Stimulated activated CD8-positive, alpha-beta memory T cell treated with anti-CD3 and anti-CD28 coated beads, Interleukin-4, amount 100 ng/mL, for 4 hours (primary cell): ENCODE data around the gene LHFPL5.

Experiments
- DNase-seq, 2 donors: peaks; one replicate each; pipeline ENCODE4 v3.0.0-alpha.2; 2020; ENCODE audit warnings: low read depth in 2 of 2, low spot score in 1 of 2

Gene LHFPL5

DNA sequence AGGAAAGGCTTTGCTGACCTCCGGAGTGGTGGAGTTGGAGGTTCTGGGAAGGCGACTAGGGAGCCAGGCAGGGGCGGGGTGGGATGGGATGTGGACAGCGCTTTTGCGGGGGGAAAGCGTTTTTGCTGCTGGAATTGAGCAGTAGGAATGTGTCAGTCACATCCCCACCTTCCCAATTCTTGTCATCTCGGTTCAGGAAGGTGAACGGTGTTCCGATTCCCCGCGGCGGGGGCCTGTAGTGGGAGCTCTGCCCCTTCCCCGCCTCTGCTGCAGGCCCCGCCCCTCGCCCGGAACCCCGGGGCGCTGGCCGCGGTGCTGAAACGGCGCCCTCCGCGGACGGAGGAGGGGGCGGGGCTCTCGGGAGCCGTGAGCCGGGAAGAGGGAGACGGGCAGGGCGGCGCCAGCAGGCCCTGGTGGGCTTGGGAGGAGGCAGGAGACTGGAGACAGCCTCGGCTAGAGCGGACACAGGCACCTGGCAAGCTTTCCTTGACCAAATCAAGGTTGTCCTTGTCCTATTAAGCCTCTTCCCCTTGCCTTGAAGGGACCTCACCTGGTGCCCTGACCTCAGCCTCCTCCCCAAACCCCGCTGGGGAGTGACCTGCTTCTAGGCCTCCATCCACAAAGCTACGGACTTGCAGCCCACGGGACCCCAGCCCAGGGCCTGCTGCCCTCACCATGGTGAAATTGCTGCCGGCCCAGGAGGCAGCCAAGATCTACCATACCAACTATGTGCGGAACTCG, at the start of gene LHFPL5:
Gene LHFPL5 (plus strand): TSS at position 357 of the 741 bp plus-strand sequence. CDS start 319 bp downstream, at position 676.
- DNase-seq = no peak

DNA sequence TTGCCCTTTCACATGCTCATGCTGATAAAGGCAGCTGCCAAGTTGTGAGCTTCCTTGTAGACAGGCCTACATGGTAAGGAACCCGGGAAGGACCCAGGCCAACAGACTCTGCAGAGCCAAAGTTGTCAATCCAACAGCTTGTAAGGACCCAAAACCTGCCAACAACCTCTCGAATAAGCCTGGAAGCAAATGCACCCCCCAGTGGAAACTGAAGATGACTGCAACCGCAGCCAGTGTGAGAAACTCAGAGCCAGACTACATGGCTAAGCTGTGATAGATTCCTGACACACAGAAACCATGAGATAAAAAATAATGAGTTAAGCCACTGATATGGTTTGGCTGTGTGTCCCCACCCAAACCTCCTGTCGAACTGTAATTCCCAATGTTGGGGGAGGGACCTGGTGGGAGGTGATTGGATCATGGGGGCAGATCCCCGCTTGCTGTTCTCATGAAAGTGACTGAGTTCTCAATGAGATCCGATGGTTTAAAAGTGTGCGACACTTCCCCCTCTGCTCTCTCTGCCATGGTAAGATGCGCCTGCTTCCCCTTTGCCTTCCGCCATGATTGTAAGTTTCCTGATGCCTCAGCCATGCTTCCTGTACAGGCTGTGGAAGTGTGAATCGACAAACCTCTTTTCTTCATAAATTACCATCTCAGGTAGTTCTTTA, 47.6 kb upstream of the LHFPL5 start:
- no peak for DNase-seq

DNA sequence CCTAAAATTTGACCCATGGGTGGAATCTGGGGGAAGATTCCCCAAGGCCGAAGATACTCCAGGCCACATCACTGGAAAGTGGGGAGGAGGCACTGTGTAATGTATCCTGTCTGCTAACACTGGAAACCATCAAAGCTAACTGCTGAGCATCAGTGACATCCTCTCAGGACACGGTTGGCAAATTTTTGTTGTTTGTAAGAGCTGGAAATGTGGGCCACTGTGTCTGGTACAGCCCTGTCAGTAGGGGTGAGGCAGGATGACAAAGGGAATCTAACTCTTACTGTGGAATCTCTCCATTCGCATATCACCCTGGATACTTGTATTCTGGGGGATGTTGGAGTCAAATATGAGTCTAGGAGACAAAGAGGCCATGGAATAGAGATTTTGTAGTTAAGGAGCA, 45.7 kb upstream of the LHFPL5 start:
- no peak for DNase-seq

DNA sequence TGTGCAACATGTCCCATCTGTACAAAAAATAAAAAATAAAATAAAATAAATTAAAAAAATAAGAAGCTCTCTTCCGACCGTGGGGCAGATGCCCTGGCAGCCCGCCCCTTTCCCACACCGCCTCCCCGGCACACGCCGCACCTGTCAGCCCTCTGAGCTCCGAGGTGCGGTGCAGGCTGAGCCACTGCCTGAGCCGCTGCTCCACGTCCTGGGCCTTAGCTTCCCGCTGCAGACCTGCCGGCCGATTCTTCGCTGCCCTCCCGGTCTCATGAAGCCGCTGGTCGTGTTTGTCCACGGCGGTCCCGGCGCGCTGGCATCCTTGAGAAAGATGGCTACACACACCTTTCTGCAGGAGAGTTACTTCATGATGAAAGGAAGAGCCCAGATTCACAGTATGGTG, 39.4 kb upstream of the LHFPL5 start:
- DNase-seq = no peak

DNA sequence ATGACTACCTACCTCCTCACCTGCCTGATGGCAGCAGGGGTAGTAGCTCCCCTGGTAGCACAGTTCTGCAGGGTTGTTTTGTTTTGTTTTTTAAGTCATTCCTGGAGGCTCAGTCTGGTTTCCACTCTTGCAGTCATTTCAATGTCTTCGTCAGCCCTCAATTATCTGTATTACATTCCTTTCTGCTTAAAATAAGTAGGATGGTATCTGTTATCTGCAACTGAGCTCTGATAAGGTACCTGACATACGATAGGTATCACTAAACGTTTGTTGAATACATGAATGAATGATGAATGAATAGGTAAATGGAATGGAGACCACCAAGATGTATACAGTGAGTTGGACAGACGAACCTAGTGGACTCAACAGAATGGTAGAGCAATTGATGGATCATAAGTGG, 35.9 kb upstream of the LHFPL5 start:
- no peak for DNase-seq

DNA sequence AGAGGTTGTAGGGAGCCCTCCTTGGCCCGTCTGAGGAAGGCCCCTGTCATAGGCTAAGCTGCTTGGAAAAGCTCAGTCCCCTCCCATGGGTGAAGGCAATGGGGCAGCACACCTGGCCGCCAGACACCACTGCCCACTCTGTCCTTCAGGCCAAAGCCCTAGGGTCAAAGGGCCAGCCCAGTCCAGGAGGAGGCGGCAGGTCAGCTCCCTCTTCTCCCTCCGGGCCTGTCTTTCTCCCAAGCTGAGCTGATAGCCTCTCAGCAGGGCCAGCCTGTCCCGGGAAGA, 33.9 kb upstream of the LHFPL5 start:
- DNase-seq = no peak

DNA sequence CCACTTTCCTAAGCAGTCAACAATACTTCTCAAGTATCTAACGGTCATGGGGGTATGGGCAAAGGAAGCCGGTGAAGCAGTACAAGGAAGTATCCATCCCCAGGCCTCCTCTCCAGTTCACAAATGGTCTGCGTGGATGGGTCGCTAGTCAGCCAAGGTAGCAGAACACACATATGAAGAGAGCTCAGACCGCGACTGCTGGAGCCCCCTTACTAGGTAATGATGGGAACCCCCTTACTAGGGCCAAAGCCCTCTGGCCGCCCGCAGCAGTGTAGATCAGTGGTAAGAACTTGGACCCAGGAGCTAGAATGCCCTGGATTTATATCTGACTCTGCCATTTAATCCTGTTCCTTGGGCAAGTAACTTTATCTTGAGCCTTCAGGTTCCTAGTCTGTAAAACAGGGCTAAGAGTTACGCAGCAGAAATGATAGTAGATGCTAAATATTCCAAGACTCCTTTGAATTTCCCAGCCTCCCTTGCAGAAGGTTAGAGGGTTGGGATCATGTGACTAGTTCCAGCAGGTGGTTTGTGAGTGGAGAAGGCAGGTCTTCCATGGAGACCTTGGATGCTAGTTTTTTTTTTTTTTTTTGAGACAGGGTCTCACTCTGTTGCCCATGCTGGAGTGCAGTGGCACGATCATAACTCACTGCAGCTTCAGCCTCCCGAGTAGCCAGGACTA, 30.9 kb upstream of the LHFPL5 start:
- no peak for DNase-seq

DNA sequence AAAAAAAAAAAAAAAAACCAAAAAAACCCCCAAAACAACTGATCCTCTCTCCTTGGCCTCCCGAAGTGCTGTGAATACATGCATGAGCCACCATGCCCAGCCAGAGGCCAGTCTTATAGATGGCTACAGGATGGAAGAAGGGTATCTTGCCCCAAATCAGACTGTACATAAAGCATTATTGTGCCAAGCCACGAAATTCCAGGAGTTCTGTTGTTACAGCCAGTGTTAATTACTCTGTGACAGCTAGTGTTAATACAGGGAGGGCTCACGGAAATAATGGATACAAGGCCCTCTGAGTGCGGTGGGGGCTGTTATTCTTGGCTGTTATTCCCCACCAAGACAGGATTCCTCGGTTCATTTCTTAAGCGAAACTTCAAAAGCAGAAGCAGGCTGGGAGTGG, 30.1 kb upstream of the LHFPL5 start:
- no peak for DNase-seq

DNA sequence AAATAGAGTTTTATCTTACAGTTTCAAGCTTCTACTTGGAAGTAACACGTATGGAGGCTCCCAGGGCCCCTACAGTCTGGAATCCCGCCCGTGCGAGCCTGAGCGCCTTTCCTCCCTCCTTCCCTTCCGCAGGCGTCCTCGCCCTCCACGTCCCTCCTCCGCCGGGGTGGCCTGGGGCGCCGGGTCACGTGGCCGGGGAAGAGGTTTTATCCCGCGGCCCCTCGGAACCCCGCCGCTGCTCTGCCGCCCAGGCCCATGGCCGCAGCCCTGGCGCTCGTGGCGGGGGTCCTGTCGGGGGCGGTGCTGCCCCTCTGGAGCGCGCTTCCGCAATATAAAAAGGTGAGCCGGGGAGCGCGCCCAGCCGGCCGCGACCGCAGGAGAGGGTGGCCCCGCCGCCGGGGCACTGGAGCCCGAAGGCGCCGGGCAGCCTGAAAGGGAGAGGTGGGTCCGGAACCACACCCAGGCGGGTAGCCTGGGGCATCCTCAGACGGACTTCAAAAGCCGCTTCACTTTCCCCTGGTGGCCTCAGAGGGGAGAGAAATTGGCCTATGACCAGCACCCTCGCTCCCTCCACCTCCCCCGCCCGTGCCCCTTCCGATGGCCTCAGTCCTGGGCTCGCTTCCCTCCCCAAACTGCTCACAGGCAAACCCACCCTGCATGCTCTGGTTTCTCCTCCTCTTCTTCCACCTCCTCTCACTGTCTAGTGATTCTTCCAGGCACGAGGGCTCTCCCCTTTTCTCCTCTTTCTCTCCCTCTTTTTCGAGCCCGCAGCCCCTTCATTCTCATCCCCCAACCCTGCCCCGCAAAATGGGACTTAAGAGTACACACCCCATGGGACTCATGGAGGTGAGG, 28.6 kb upstream of the LHFPL5 start, which contains the start of gene CLPSL2:
Gene CLPSL2 (plus strand): TSS at position 235 of the 852 bp plus-strand sequence. CDS start 21 bp downstream, at position 256.
- no peak for DNase-seq

DNA sequence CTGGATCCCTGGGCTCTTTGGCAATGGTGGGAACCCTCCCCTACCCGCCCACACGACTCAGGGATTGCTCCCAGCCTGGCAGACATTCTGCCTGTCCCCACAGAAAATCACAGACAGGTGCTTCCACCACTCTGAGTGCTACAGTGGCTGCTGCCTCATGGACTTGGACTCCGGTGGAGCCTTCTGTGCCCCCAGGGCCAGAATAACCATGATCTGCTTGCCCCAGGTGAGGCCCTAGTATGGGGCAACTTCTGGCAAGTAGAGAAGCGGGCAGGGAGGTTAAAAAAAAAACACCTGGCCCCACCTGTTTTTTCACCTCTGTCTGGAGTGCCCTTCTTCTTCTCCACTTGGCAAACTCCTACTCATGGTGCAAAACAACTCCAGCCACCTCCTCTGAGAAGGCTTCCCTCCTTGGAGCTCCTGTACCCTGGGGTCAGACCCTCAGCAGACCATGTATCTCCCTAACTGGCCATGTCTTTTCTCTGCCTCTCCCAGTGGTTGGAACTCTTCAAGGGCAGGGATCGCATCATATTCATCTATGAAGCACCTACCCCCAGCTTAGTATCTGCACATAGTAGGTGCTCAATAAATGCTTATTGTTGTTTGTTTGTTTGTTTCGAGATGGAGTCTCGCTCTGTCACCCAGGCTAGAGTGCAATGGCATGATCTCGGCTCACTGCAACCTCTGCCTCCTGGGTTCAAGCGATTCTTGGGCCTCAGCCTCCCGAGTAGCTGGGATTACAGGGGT, 27.6 kb upstream of the LHFPL5 start:
- DNase-seq = no peak

DNA sequence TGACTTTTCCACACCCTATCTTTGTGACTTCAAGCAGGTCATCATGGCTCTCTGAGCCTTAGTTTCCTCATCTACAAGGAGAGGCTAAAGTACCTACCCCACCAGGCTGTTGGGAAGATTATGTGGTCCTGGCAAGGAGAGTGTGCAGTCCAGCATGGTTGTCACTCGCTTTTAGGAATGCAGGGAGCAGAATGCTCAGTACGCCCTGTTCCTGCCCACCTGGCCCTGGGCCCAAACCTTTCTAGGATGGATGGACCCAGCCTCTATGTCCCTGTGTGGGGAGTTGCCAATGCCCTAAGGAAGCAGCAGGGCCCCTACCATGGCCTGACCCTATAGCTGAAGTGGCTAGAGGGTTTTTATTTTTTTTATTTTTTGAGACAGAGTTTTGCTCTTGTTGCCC, 26.7 kb upstream of the LHFPL5 start:
- DNase-seq = no peak

DNA sequence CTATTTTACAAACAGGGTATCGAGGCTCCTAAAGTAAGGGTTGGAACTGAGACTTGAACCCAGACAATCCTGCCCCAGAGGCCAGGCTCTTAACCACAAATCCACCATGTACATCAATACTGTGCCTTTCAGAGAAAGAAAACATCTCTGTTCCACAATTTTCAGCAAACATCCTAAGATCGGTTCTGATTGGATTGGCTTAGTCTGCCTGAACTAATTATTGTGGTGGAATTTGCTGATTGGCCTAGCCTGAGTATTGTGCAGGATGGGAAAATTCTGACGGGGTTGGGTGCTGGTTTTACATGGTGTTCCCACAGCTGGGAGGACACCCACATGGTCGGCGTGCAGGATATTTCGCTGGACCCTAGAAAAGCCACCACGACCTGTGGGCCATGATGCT, 24.4 kb upstream of the LHFPL5 start, which contains the start of gene CLPSL1:
Gene CLPSL1 (plus strand): TSS at position 301 of the 400 bp plus-strand sequence. CDS start 92 bp downstream, at position 393.
- no peak for DNase-seq

DNA sequence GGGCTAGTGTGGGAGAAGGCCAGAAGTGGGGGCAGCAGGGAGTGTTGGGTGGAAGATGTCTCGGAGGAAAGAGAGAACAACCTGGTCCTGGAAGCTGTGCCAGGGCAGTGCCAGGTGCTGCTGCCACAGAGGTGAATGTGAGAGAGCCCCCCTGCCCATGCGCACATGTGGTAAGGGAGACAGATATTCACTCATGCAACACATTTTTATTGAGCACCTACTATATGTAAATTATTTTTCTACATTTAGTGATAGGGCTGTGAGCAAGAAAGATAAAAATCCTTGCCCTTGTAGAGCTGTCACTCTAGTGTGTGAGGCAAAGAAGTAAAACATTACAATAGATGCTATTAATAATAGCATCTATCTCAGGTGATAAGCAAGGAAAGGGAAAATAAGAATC, 23.9 kb upstream of the LHFPL5 start:
- no peak for DNase-seq

DNA sequence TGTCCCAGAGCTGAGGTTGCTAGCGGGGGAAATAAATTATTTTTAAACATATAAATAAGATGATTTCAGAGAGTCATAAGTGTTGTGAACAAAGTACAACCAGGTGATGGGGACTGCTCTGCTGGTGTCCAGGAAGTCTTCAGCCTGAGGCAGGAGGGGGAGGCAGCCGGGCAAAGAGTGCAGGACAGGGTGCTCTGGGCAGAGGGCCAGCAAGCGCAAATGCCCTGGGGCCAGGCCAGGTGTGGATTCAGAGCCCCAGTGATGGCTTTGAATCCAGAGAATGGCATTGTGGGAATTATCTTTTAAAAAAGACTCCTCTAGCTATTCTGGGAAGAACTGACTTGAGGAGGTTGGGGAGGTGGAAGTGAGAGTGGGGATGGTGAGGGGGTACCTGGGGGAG, 22.7 kb upstream of the LHFPL5 start:
- DNase-seq = no peak

DNA sequence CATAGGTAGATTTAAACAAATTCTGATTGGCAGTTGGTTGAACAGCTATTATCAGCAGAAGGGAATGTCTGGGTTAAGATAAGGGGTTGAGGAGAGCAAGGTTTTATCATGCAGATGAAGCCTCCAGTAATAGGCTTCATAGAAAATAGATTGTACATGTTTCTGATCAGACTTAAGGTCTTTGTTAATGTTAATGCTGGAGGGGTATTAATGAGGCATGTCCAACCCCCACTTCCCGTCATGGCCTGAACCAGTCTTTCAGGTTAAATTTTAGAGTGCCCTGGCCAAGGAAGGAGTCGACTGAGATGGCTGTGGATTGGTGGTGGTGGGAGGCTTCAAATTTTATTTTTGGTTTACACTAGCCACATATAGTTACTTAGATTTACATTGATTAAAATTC, 21.0 kb upstream of the LHFPL5 start:
- DNase-seq = no peak

DNA sequence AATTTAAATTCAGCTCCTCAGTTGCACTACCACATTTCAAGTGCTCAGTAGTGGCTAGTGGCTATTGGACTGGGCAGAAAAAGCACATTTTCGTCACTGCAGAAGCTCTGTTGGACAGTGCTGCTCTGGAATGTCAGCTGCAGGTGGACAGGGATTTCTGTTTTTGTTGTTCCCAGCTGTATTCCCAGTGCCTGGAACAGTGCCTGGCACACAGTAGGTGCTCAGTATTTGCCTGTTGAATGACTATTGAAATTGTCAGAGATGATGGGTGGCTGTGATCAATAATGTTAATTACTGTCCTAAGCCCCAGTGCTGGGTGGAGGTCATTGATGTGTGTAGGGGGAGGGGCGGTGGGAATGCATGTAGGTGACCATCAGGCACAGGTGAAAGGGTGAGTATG, 18.9 kb upstream of the LHFPL5 start:
- no peak for DNase-seq

DNA sequence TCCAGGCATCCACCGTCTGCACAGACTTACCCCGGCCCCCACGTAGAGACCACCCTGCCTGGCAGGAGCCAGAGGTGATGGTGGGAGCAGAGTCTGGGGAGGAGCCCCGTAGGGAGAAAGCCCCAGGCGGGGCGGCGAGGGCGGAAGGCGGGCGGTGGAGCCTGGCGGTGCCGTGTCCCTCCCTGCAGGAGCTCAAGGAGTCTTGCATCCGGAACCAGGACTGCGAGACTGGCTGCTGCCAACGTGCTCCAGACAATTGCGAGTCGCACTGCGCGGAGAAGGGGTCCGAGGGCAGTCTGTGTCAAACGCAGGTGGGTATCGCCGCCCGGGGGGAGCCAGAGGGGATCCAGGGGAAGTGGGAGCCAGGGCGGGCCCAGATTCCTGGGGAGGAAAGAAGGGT, 18.3 kb upstream of the LHFPL5 start:
- no peak for DNase-seq

DNA sequence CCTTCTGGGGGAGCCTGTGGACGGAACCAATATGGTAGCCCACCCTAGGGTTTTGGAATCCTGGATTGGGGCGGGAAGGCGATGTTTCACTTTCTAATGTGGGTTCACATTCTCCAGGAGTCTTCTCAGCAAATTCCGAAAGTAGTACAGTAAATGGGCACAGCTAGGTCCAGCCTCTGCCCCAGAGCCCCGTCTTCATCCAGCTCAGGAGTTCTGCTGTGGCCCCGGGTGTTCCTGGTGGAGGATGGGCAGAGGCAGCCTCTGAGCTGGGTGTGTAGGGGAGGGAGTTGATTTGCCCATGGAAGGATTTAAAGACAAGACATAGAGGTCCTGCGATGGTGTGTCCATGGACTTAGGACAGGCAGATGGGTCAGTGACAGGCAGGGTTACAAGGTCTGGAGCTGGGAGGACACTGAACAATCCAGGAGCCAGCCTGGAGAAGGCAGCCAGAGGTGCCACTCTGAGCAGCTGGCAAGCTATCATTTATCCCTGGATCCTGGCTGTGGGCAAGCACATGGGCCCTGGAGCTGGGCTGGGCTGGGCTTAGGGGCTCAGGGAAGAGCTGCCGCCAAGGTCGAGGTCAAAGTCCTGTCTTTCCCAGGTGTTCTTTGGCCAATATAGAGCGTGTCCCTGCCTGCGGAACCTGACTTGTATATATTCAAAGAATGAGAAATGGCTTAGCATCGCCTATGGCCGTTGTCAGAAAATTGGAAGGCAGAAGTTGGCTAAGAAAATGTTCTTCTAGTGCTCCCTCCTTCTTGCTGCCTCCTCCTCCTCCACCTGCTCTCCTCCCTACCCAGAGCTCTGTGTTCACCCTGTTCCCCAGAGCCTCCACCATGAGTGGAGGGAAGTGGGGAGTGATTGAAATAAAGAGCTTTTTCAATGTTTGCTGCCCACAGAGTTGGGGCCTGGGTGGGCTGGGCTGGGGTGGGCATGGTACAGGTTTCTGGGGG, 17.6 kb upstream of the LHFPL5 start:
- DNase-seq = no peak

DNA sequence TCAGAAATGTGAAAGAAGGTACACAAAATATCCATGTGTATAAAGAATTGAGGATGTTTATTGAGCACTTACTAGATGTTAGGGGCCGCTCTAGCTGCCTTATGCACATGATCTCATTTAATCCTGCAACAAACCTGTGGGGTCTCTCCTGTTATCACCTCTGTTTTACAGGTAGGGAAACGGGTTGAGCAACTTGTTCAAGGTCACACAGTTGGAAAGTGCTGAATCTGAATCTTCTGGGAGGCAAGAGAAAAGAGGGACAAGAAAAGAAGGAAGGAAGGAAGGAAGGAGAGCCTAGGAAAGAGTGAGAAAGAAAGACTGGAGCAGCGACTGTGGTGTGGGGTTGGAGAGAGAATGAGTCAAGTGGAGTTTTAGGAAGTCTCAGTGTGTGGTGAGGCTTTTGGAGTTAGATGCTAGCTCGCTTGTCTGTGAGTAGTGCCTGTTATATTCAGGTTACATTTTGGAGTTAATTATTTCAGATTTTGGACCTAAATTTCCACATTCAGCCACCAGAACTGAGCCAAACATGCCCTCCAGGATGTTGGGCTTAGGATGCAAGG, 16.6 kb upstream of the LHFPL5 start:
- DNase-seq = no peak
